ENCODE data around the gene MYOM1. TPM values are rescaled to one million over a fixed set of nuclear protein-coding genes. Genes with fewer than 3 reads are reported as not detected.
"Not testable (repeated sequence)": the region's sequence is repeated elsewhere in the genome, so short reads cannot be mapped to it uniquely, and the experiment has no call there.

The MYOM1 gene
- total RNA-seq, 4 donors from 2014 or later: 13.3 to 31.7 (median 16.5) TPM

DNA sequence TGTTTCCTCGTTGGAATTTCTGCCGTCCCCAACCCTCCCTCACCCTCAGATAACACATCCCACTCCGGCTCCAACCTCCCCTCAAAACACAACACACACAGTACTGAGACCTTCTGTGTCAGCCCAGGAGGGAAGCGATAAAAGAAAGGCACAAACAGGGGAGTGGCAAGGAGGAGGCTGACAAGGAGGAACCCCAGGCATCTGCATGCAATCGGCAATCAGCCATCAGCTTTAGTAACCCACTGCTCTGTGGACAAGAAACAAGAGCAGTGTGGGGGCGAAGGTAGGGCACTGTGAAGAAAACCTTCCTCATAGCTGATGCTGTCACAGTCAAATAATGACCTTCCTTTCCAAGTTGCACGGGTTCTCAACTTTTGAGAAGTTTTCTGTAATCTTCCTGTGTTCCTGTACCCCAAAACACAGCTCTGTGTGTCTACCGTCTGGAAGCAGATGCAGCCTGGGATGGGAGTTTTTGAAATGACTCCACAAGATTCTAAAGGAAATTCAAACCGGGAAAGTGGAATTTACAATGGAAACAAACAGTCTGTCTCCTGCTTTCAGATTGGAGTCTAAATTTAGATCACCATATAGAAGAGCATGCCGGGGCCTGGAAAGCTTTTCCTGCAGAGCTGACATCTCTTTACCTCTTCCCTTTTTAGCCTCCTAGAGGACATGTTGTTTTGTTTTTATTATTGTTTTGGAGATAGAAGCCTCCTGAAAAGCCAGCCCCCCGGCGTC lies 190.4 kb downstream of the MYOM1 start:
- no peak for TF ChIP-seq POLR2AphosphoS5 (IDR thresholded peaks at IDR 0.05)
- no peak for TF ChIP-seq POLR2A (IDR thresholded peaks at IDR 0.05; ENCODE audit: low read depth)
- TF ChIP-seq, protein P1, sequence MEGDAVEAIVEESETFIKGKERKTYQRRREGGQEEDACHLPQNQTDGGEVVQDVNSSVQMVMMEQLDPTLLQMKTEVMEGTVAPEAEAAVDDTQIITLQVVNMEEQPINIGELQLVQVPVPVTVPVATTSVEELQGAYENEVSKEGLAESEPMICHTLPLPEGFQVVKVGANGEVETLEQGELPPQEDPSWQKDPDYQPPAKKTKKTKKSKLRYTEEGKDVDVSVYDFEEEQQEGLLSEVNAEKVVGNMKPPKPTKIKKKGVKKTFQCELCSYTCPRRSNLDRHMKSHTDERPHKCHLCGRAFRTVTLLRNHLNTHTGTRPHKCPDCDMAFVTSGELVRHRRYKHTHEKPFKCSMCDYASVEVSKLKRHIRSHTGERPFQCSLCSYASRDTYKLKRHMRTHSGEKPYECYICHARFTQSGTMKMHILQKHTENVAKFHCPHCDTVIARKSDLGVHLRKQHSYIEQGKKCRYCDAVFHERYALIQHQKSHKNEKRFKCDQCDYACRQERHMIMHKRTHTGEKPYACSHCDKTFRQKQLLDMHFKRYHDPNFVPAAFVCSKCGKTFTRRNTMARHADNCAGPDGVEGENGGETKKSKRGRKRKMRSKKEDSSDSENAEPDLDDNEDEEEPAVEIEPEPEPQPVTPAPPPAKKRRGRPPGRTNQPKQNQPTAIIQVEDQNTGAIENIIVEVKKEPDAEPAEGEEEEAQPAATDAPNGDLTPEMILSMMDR (IDR thresholded peaks at IDR 0.05): no peak
- no peak for TF ChIP-seq EP300 (IDR thresholded peaks at IDR 0.05)
- Histone ChIP-seq H3K9me3 (no peaks in the 10 kb centered on the region), H3K4me1 (peaks cover 11 to 34% (median 25%) of the 10 kb centered on the region in 4 donors), H3K27me3 (no peaks in the 10 kb centered on the region), H3K4me3 (no peak overlapping the region), H3K36me3 (no peaks in the 10 kb centered on the region), H3K27ac (replicated peaks in 1 of 4) (peak overlapping the region in 3 of 4 donors; percentile 17 to 57 (median 56))
- 22% methylated on average over 12 of the region's 12 CpGs for WGBS
- intact Hi-C loops (cut with DNase I): no loop called here
- no peak for DNase-seq (ENCODE audit: extremely low spot score)

DNA sequence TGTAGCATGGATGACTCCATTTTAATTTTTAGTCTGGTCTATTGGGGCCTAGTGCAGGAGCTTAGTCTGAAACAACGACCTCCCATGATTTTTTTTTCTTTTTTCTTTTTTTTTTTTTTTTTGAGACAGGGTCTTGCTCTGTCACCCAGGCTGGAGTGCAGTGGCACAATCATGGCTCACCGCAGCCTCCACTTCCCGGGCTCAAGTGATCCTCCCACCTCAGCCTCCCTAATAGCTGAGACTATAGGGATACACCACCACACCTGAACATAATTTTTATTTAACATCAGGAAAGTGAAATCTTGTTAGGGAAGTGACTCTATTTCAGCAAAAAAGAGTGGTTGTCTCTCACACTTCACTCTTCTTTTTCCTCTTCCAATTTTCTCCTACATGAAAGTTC lies 191.7 kb downstream of the MYOM1 start:
- Histone ChIP-seq H3K27ac (replicated peaks in 1 of 4) (peak overlapping the region; percentile 13 to 57 (median 53)), H3K4me1 (peaks cover 11 to 34% (median 25%) of the 10 kb centered on the region in 4 donors)
- H3K9me3 ChIP-seq; intact Hi-C loops (cut with DNase I); H3K36me3 ChIP-seq; DNase-seq (ENCODE audit: extremely low spot score); H3K27me3 ChIP-seq; H3K4me3 ChIP-seq: not testable (repeated sequence)
- 91% methylated on average over 3 of the region's 3 CpGs for WGBS

DNA sequence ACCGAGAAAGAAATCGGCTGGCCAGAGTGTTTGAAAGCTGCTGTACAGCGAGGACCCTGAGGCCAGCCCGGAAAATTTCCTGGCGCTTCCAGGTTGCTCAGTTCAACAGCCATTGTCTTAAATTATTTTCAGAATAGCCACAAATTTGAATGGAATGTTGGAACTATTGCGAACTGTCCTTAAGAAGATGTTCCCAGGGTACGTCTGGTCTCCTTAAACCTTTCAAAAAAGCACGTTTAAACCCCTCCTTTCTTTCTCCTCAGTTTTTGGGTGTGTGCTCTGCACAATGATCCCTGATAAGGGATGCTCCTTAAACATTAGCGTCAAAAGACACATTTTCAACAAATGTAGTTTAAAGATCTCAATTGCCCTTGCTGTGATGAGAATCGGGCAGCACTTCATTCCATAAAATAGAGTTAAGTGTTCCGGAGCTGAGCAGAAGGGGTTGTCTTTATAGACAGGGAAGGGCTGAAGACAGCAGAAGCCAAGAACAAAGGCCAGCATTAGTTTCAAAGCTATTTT lies 192.3 kb downstream of the MYOM1 start:
- WGBS: 43% methylated on average over 11 of the region's 11 CpGs
- Histone ChIP-seq H3K27ac (replicated peaks in 1 of 4) (peak overlapping the region; percentile 13 to 57 (median 53)), H3K9me3 (no peaks in the 10 kb centered on the region), H3K27me3 (no peaks in the 10 kb centered on the region), H3K4me1 (peaks cover 11 to 34% (median 25%) of the 10 kb centered on the region in 4 donors), H3K36me3 (no peaks in the 10 kb centered on the region), H3K4me3 (peak overlapping the region in 1 of 4 donors; percentile 9)
- TF ChIP-seq EP300 (IDR thresholded peaks at IDR 0.05): no peak
- TF ChIP-seq POLR2AphosphoS5 (IDR thresholded peaks at IDR 0.05): no peak
- TF ChIP-seq POLR2A (IDR thresholded peaks at IDR 0.05; ENCODE audit: low read depth): no peak
- TF ChIP-seq, protein P1 (IDR thresholded peaks at IDR 0.05): no peak
- intact Hi-C loops (cut with DNase I): no loop called here
- no peak for DNase-seq (ENCODE audit: extremely low spot score)

DNA sequence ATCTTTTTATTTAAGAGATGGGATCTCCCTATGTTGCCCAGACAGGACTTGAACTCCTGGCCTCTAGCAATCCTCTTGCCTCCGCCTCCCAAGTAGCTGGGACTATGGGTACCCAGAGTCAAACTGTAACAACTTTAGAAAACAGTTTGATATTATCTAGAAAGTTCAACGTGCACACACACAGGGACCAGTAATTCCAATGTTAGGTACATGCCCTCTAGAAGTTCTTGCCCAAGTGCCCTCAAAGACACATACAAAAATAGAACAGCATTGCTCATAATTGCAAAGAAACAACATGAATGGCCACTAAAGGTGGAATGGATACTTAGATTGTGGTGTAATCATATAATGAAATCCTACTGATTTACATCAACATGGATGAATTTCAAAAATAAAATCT lies 194.2 kb downstream of the MYOM1 start:
- Histone ChIP-seq H3K4me1 (peaks cover 11 to 34% (median 25%) of the 10 kb centered on the region in 4 donors), H3K9me3 (no peaks in the 10 kb centered on the region), H3K4me3 (no peak overlapping the region), H3K27ac (replicated peaks in 1 of 4) (no peak overlapping the region), H3K36me3 (no peaks in the 10 kb centered on the region), H3K27me3 (no peaks in the 10 kb centered on the region)
- intact Hi-C loops (cut with DNase I): no loop called here
- TF ChIP-seq POLR2AphosphoS5 (IDR thresholded peaks at IDR 0.05) (no peak), POLR2A (IDR thresholded peaks at IDR 0.05; ENCODE audit: low read depth) (no peak), EP300 (IDR thresholded peaks at IDR 0.05) (no peak)
- TF ChIP-seq, protein P1 (IDR thresholded peaks at IDR 0.05): no peak
- DNase-seq (ENCODE audit: extremely low spot score): no peak
- 91% methylated on average over 2 of the region's 2 CpGs for WGBS

DNA sequence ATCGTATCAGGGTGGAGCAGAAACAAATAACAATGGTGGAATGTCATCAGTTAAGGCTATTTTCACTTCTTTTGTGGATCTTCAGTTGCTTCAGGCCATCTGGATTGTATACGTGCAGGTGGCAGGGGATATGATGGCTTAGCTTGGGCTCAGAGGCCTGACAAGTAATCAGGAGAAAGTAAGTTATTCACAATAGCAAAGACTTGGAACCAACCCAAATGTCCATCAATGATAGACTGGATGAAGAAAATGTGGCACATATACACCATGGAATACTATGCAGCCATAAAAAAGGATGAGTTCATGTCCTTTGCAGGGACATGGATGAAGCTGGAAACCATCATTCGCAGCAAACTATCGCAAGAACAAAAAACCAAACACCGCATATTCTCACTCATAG lies 196.2 kb downstream of the MYOM1 start:
- H3K9me3 ChIP-seq; DNase-seq (ENCODE audit: extremely low spot score); intact Hi-C loops (cut with DNase I); H3K27ac ChIP-seq (replicated peaks in 1 of 4); H3K36me3 ChIP-seq; H3K4me3 ChIP-seq; H3K27me3 ChIP-seq: not testable (repeated sequence)
- H3K4me1 ChIP-seq: peaks cover 7 to 18% (median 11%) of the 10 kb centered on the region in 4 donors
- 96% methylated on average over 5 of the region's 5 CpGs for WGBS

Small RNA genes lying within 50 kb of the gene (small RNA-seq; reads per million reads assigned to genes)
- 0 reads per million in 3 donors for gene RF00156
- gene RNU7-25P: 0 reads per million in 3 donors

Other genes starting within 250 kb of the MYOM1 start
- gene LPIN2, start 206.8 kb downstream of the MYOM1 start, total RNA-seq: 10 to 100 TPM; 15.4 to 26.9 (median 24.8) TPM
- gene MYL12A, start 27.8 kb upstream of the MYOM1 start, total RNA-seq: 100 to 1,000 TPM; 297 to 460 (median 380) TPM
- gene MYL12B, start 42.2 kb upstream of the MYOM1 start, total RNA-seq: 100 to 1,000 TPM; 211 to 279 (median 244) TPM
- 100 to 1,000 TPM in 1 of 4 donors, 10 to 100 TPM in 3; 48.2 to 142 (median 64.0) TPM for gene TGIF1, start 230.2 kb upstream of the MYOM1 start, total RNA-seq

Data from esophagus muscularis mucosa (tissue), 4 donors.